Measurements from ENCODE around the gene STARD13. TPM values are rescaled to one million over a fixed set of nuclear protein-coding genes. Genes with fewer than 3 reads are reported as not detected.

STARD13 gene
- total RNA-seq, 1 experiment from 2014 or later, result 26.6 TPM

DNA sequence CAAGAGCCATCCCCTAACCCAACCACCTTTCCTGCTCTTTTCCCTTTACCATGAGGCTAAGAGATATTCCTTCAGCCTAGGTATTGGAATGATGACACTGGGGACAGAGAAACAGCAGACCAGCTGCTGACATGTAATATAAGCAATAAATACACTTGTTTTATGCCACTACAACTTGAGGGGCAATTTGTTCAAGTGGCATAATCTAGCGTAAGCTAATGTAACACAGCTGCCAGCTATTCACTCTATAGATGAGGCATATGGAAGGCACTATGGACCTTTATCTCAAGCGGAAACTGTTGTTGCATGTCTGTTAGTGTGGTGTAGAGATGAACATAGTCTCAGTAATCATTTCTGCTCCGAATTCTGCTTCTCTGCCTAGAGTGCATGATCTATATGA is 111.1 kb downstream of the STARD13 start:
- Histone ChIP-seq H2AFZ (ENCODE audit: low read length) (no peak overlapping the region), H3K27me3 (ENCODE audit: low read length) (no peaks in the 10 kb centered on the region), H3F3A (ENCODE audit: low read length, unreplicated experiment) (no peaks in the 10 kb centered on the region), H3K4me3 (ENCODE audit: low read length) (no peak overlapping the region), H4K20me1 (ENCODE audit: low read length) (no peaks in the 10 kb centered on the region), H3K36me3 (ENCODE audit: low read depth, low read length) (no peaks in the 10 kb centered on the region; the same call in 1 of the 2 replicates), H3K79me2 (ENCODE audit: low read length) (no peaks in the 10 kb centered on the region), H3K9me2 (replicated peaks; ENCODE audit: low read length) (no peaks in the 10 kb centered on the region), H3K27ac (ENCODE audit: low read length) (no peak overlapping the region), H3K4me1 (ENCODE audit: insufficient read depth, low read length) (peaks cover 7% of the 10 kb centered on the region), H3K9me3 (ENCODE audit: low read length) (no peaks in the 10 kb centered on the region), H3K9ac (ENCODE audit: low read length) (no peak overlapping the region), H3K4me2 (ENCODE audit: low read length) (no peak overlapping the region)
- ATAC-seq (no peak), DNase-seq (no peak)
- no TSS peak for BruUV-seq (replicated peaks)
- CTCF ChIA-PET, result no interaction called here
- POLR2A ChIA-PET (ENCODE audit: unreplicated experiment), result no interaction called here
- intact Hi-C loops (cut with micrococcal nuclease), result no loop called here
- TF ChIP-seq, protein P1, sequence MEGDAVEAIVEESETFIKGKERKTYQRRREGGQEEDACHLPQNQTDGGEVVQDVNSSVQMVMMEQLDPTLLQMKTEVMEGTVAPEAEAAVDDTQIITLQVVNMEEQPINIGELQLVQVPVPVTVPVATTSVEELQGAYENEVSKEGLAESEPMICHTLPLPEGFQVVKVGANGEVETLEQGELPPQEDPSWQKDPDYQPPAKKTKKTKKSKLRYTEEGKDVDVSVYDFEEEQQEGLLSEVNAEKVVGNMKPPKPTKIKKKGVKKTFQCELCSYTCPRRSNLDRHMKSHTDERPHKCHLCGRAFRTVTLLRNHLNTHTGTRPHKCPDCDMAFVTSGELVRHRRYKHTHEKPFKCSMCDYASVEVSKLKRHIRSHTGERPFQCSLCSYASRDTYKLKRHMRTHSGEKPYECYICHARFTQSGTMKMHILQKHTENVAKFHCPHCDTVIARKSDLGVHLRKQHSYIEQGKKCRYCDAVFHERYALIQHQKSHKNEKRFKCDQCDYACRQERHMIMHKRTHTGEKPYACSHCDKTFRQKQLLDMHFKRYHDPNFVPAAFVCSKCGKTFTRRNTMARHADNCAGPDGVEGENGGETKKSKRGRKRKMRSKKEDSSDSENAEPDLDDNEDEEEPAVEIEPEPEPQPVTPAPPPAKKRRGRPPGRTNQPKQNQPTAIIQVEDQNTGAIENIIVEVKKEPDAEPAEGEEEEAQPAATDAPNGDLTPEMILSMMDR (conservative IDR thresholded peaks at IDR 0.05; ENCODE audit: low read depth, low read length), result no peak
- TF ChIP-seq EZH2 (IDR thresholded peaks at IDR 0.05; ENCODE audit: low read length, unreplicated experiment), result no peak
- no peak for TF ChIP-seq EZH2phosphoT487 (IDR thresholded peaks at IDR 0.05; ENCODE audit: borderline replicate concordance, low read length)

GRCh38 chr13:33172911-33173310 is 112.6 kb downstream of the STARD13 start:
- H3K9me2 ChIP-seq (replicated peaks; ENCODE audit: low read length), result no peaks in the 10 kb centered on the region
- no peaks in the 10 kb centered on the region for H3K9me3 ChIP-seq (ENCODE audit: low read length)
- POLR2A ChIA-PET (ENCODE audit: unreplicated experiment), result interaction anchor here (0.7 kb wide), 1 partner anchor 181 kb away, joined by 3 read pairs; no protein-coding TSS in a partner anchor
- H3K4me1 ChIP-seq (ENCODE audit: insufficient read depth, low read length), result peaks cover 20% of the 10 kb centered on the region
- H3F3A ChIP-seq (ENCODE audit: low read length, unreplicated experiment), result no peaks in the 10 kb centered on the region
- H2AFZ ChIP-seq (ENCODE audit: low read length), result no peak overlapping the region
- ATAC-seq (no peak), DNase-seq (no peak)
- intact Hi-C loops (cut with micrococcal nuclease), result no loop called here
- TF ChIP-seq EZH2phosphoT487 (IDR thresholded peaks at IDR 0.05; ENCODE audit: borderline replicate concordance, low read length), result no peak
- TF ChIP-seq EZH2 (IDR thresholded peaks at IDR 0.05; ENCODE audit: low read length, unreplicated experiment), result no peak
- TF ChIP-seq, protein P1 (conservative IDR thresholded peaks at IDR 0.05; ENCODE audit: low read depth, low read length), result no peak
- CTCF ChIA-PET, result no interaction called here
- no peaks in the 10 kb centered on the region for H3K27me3 ChIP-seq (ENCODE audit: low read length)
- H3K4me2 ChIP-seq (ENCODE audit: low read length), result no peak overlapping the region
- H3K79me2 ChIP-seq (ENCODE audit: low read length), result peaks cover 11% of the 10 kb centered on the region; the same call in 1 of the 2 replicates
- no peak overlapping the region for H3K27ac ChIP-seq (ENCODE audit: low read length)
- H3K9ac ChIP-seq (ENCODE audit: low read length), result no peak overlapping the region
- H4K20me1 ChIP-seq (ENCODE audit: low read length), result no peaks in the 10 kb centered on the region
- no peaks in the 10 kb centered on the region; the same call in 1 of the 2 replicates for H3K36me3 ChIP-seq (ENCODE audit: low read depth, low read length)
- H3K4me3 ChIP-seq (ENCODE audit: low read length), result no peak overlapping the region
- no TSS peak for BruUV-seq (replicated peaks)

DNA sequence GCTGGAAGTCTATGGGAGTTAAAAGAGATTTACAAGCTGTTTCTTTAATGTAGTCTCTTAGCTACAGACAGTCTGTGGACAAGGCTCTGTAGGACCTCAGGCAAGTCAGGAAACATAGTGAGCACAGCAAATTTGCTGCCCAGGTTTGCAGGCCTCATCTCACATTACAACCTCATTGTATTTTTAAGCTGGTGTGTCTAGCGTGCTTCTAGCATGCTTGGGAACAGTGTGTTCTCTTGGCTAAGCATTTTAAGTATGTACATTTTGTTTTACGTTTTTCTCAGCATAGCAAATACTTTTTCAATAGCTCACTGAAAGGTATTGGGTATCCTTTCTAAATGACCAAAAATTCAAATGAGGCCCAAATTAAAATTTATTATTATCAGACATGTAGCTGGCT is 113.2 kb downstream of the STARD13 start:
- peaks cover 11% of the 10 kb centered on the region; the same call in 1 of the 2 replicates for H3K79me2 ChIP-seq (ENCODE audit: low read length)

More for the DNA sequence above, 113.2 kb downstream of the STARD13 start:
- H3K9ac ChIP-seq (ENCODE audit: low read length), result no peak overlapping the region
- CTCF ChIA-PET, result no interaction called here
- no peak overlapping the region for H3K4me3 ChIP-seq (ENCODE audit: low read length)
- intact Hi-C loops (cut with micrococcal nuclease), result no loop called here
- H4K20me1 ChIP-seq (ENCODE audit: low read length), result no peaks in the 10 kb centered on the region
- DNase-seq (no peak), ATAC-seq (no peak)
- H3K4me1 ChIP-seq (ENCODE audit: insufficient read depth, low read length), result peaks cover 20% of the 10 kb centered on the region
- H2AFZ ChIP-seq (ENCODE audit: low read length), result no peak overlapping the region
- H3K9me3 ChIP-seq (ENCODE audit: low read length), result no peaks in the 10 kb centered on the region
- no peaks in the 10 kb centered on the region for H3F3A ChIP-seq (ENCODE audit: low read length, unreplicated experiment)
- POLR2A ChIA-PET (ENCODE audit: unreplicated experiment), result interaction anchor here (0.7 kb wide), 1 partner anchor 181 kb away, joined by 3 read pairs; no protein-coding TSS in a partner anchor
- no TSS peak for BruUV-seq (replicated peaks)
- no peaks in the 10 kb centered on the region for H3K27me3 ChIP-seq (ENCODE audit: low read length)
- no peaks in the 10 kb centered on the region for H3K9me2 ChIP-seq (replicated peaks; ENCODE audit: low read length)
- H3K27ac ChIP-seq (ENCODE audit: low read length), result no peak overlapping the region
- TF ChIP-seq, protein P1 (conservative IDR thresholded peaks at IDR 0.05; ENCODE audit: low read depth, low read length), result no peak
- TF ChIP-seq EZH2 (IDR thresholded peaks at IDR 0.05; ENCODE audit: low read length, unreplicated experiment) (no peak), EZH2phosphoT487 (IDR thresholded peaks at IDR 0.05; ENCODE audit: borderline replicate concordance, low read length) (no peak)
- peaks cover 2% of the 10 kb centered on the region; the same call in 1 of the 2 replicates for H3K36me3 ChIP-seq (ENCODE audit: low read depth, low read length)
- H3K4me2 ChIP-seq (ENCODE audit: low read length), result no peak overlapping the region
